GM21529 (cell line): ENCODE results near the gene SLC5A12.
"Not testable (repeated sequence)": the region's sequence is repeated elsewhere in the genome, so short reads cannot be mapped to it uniquely, and the experiment has no call there.

Experiments used
- ATAC-seq: cut with Tn5 transposase; IDR thresholded peaks from one replicate; pipeline ENCODE4 v1.9.1; 2021; ENCODE audit not compliant: unreplicated experiment

SLC5A12 gene

DNA sequence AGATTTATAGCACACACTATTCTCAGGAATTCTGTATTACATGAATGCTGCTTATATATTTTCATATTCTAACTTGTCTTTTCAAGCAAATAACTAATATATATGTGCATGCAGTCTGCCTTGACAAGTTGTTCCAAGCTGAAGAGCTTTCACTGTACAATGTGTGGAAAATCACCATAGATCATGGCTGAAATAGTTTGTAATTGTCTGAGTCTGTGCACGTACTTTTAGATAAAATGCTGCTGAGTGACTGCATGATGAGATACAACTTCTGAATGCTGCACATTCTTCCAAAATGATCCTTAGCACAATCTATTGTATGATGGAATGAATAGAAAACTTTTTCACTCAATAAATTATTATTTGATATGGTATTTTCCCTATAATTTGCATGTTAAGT, 58.9 kb downstream of the SLC5A12 start:
- ATAC-seq, result no peak

DNA sequence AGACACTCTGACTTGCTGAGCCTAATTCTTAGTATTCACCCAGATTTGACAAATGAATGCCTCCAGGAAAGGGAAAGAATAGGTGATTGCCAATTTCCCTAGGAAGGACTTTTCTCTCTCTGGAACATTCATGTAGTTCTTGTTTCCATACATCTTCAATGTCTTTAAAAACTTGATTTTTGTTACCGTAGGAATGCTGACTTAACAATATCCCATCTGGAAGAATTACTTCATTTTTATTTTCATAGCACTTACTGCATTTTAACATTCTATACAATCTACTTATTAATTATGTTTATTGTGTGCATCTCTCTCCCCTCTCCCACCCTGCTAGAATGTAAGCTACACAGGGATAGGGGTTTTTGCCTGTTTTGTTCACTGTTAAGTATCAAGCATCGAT, 66.6 kb downstream of the SLC5A12 start:
- no peak for ATAC-seq

DNA sequence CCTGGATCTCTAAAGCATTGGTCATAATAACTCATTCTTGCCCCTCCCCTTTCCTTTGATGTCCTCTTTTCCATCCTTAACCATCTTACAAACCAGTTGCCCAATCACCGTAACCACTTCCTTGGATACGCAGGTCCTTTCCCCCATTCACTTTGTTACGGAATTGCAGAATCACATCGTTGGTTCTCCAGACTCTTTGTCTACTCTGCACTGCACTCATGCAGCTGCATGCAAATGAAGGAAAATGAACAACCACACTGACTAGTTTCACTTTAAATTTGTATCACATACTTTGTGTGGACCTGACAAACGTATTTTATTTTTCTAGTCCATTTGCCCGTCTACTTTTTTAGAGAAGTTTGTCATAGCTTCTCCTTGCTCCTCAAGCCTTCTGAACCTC, 69.9 kb downstream of the SLC5A12 start:
- no peak for ATAC-seq

DNA sequence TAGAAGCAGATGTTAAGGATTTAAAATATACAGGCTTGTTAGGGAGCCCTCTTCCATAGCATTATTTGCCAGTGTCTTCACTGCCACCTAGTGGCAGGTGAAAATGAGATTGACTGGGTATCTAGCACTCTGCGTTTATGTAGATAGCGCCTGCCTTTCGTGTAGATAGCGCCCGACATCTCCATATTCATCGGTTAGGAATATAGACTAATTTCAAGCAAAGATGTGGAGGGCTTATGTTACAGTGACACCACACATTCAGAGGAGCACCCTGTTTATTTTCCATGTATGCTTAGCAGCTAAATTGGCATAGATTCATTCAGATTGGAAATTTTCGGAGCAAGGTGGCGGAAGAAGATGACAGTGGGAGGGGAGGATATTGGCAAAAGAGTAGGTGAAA, 72.0 kb downstream of the SLC5A12 start:
- ATAC-seq, result peak; percentile 86

DNA sequence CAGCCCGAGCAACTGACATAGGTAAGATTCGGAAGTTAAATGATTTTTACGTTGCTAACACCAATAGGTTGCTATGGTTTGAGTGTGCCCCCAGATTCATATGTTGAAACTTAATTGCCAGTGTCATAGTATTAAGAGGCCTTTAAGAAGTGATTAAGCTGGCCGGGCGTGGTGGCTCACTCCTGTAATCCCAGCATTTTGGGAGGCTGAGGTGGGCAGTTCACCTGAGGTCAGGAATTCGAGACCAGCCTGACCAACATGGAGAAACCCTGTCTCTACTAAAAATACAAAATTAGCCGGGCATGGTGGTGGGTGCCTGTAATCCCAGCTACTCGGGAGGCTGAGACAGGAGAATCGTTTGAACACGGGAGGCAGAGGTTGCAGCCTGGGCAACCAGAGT, 78.5 kb downstream of the SLC5A12 start:
- ATAC-seq, result not testable (repeated sequence)

DNA sequence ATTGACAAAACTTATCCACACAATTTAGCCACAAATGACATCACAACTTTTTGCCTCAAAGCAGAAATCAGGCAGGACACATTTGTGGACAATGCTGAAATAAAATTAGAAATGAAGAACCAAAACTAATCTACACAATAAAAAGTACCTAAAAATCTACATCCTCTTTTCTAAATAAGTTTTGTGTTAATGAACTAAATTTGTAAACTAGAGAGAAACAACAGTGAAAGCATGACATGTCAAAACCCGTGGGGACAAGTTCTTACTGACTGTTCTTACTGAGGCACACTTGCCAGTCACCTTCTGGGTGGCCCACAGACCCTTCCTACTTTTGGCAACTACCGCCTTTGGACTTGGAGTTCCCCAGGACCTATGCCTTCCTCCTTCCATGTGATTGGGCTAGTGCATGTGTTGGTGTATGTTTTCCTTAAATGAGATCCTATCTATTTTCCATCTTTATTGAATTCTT, 89.1 kb downstream of the SLC5A12 start:
- no peak for ATAC-seq

DNA sequence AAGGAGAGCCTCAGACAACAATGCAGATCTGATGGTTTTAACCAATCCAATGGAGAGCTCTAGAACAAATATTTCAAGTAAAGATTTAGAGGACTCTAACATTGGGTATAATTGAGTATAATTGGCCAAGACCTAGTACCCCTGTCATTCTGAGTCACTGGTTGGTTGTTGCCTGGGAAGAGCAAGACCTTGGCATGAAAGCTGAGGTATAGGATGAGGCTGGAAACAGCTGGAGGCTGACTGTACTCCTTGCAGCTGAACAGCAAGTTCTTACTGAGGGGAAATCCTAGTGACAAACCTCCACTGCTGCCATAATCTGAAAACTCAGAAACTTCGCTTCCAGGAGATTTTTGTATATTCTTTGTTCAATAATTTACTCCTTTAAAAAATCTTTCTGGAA, 95.5 kb downstream of the SLC5A12 start:
- no peak for ATAC-seq

DNA sequence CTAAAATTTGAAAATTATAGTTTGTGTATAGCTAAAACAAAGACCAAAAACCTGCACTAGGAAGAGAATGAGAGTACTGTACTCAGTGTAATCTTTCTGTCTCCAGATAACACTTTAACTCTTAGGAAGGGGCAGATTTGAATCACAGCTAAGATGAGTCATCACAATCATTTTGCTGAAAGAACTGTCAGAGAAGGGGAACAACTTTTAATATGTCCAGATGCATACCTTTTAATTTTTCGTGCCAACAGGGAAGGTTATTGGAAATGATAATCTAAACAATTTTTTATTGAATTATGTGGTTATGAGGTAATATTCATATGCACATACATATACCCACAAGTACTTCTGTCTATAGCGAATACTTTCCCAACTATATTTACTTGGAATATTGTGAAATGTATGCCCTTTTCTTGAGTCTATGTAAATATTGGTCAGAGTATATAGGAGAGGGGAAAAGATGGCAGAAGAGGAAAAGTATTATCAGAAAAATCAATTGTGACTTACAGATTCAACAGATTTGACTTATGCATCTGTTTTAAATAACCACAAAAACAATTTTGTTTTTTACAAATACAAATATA, 98.7 kb downstream of the SLC5A12 start:
- no peak for ATAC-seq

DNA sequence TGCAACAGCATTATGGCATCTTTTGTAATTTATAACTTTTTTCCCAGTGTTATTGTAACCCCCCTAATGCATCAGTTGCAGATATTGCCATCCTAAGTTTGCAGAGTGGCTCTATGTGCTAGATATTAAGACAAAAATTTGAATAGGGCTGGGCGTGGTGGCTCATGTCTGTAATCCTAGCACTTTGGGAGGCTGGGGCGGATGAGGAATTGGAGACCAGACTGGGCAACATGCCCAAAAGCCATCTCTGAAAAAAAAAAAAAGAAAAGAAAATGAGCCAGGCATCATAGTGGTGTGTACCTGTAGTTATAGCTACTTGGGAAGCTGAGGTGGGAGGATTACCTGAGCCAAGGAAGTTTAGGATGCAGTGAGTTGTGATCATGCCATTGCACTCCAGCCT, 99.7 kb downstream of the SLC5A12 start:
- ATAC-seq, result no peak

DNA sequence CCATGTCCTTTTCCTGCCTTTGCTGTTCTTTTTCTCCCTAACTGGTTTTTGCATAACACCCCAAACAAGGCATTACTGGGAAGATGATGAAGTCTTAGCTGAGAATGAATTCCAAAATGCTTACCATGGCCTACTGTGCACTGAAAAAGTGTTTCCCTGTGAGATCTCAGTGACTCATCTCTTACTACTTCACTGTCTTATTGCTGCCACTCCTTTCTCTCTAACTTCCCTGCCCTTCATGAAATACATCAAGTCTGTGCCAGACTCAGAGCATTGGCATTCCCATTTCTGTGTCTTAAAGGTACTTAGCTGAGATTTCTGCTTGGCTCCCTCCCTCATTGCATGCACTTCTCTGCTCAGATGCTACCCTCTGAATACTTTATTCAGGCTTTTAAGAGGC, 100.7 kb downstream of the SLC5A12 start:
- ATAC-seq, result no peak

DNA sequence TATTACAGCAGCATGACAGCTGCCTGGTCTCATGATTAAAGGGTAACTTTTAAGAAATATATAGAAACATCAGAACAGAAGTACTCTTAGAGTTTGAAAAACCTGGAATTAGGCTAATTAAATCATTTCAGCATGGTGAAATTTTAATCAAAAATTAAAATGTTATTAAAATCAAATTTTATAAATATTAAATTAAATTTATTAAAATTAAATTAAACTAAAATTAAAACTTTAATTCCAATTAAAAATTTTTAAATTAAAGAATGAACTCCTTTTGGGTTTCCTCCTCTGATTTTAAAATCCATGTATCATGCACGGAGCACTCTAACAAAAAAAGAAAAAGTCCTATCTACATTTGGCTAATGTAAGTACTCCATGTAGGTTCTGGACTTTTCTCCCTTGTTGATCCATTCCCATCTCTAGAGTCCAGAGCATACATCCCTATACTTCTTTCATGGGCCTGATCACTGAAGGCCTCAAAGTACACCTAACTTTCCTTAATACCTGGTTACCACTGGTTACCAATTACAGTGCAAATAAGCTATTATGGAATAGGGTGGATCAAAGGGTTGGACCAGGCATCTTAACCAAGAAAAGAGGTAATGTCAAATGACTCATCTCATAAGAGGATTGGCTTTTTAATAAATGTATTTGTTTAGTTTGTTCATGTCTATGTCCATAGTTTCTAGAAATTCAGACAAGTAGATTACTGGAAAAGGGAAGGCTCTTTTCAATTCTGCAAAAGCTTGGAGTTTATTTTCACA, 101.4 kb downstream of the SLC5A12 start:
- ATAC-seq, result no peak

DNA sequence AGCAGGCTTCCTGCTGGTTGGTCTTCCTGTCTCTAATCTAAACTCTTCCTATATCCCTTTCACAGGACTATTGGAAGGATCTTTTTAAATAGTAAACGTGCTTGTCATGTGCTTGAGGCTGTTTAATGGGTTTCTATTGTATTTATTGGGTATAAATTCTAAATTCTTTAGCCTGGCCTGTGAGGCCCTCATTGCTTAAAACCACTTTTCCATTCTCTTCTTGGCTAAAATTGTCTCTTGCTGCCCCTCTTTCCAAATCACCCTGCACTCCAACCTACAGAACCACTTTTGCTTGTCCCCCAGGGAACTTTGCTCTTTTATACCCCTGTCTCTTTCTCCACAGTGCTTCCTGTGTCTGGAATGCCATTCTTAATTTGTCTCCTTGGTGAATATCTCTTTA, 103.4 kb downstream of the SLC5A12 start:
- no peak for ATAC-seq
